ENCODE results near the gene IVL. TPM values are rescaled to one million over a fixed set of nuclear protein-coding genes. Genes with fewer than 3 reads are reported as not detected.

Gene IVL
- total RNA-seq, 1 experiment from 2014 or later: not detected

DNA sequence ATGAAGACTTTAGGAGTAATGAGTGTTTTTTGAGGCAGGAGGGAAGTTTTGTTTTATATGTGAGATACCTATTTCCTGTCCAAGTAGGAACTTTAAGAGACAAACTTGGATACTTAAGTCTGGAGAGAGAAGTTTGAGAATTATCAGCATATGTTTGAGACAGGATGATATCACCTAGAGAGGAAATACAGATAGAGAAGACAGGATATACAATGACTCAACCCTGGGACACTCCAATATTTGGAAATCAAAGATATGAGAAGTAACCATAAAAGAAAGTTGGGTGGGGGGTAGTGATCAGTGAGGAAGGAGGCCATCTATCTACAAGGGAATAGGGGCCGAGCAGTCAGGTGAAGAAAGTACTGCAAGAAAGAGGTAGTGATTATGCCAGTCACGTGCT, 42.0 kb upstream of the IVL start:
- H3K4me1 ChIP-seq (ENCODE audit: control insufficient read depth in 1 of 2, insufficient read depth in 2 of 2, low read length in 2 of 2): no peaks in the 10 kb centered on the region
- H3K9ac ChIP-seq (ENCODE audit: low read length): no peak overlapping the region
- H3K9me2 ChIP-seq (ENCODE audit: insufficient read depth): no peaks in the 10 kb centered on the region
- ChIA-PET CTCF (interaction anchor here (0.9 kb wide), 1 partner anchor 327 kb away, joined by 6 read pairs; no protein-coding TSS in a partner anchor), POLR2A (no interaction called here), RAD21 (ENCODE audit: low non-redundant PET in 1 of 2, low total read pairs in 2 of 2, uncharacterized antibody in 2 of 2, unreplicated experiment in 2 of 2) (no interaction called here)
- no peak overlapping the region for H3K27ac ChIP-seq (ENCODE audit: low read depth, low read length)
- H3K4me3 ChIP-seq (replicated peaks in 1 of 2; ENCODE audit: low read depth in 1 of 2, low read length in 2 of 2): no peak overlapping the region
- no TSS peak for BruUV-seq (replicated peaks)
- H3K27me3 ChIP-seq (ENCODE audit: insufficient read depth, low read length): peaks cover 12% of the 10 kb centered on the region; the same call in 1 of the 2 replicates
- H3K4me2 ChIP-seq (ENCODE audit: low read length): no peak overlapping the region
- TF ChIP-seq RAD21 (IDR thresholded peaks at IDR 0.05; ENCODE audit: low read depth) (no peak), EGR1 (IDR thresholded peaks at IDR 0.05; ENCODE audit: low read depth) (no peak), POLR2AphosphoS5 (IDR thresholded peaks at IDR 0.05; ENCODE audit: low read depth, low read length) (no peak), SRF (IDR thresholded peaks at IDR 0.05; ENCODE audit: low read depth) (no peak), CBX3 (IDR thresholded peaks at IDR 0.05; ENCODE audit: low read depth) (no peak), TCF7L2 (IDR thresholded peaks at IDR 0.05; ENCODE audit: borderline replicate concordance, extremely low read depth, insufficient read depth, insufficient read length) (no peak), POLR2A (IDR thresholded peaks at IDR 0.05; ENCODE audit: borderline replicate concordance, extremely low read depth, insufficient read depth, insufficient read length) (no peak), ZNF274 (IDR thresholded peaks at IDR 0.05; ENCODE audit: low read depth, low read length) (no peak), FOSL1 (IDR thresholded peaks at IDR 0.05; ENCODE audit: low read depth) (no peak), JUND (IDR thresholded peaks at IDR 0.05) (no peak), CEBPB (IDR thresholded peaks at IDR 0.05; ENCODE audit: low read depth) (no peak), SIN3A (IDR thresholded peaks at IDR 0.05; ENCODE audit: low read depth) (no peak), SP1 (IDR thresholded peaks at IDR 0.05; ENCODE audit: low read depth) (no peak)
- TF ChIP-seq, protein P1, sequence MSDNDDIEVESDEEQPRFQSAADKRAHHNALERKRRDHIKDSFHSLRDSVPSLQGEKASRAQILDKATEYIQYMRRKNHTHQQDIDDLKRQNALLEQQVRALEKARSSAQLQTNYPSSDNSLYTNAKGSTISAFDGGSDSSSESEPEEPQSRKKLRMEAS (IDR thresholded peaks at IDR 0.05): no peak
- TF ChIP-seq, protein P2, sequence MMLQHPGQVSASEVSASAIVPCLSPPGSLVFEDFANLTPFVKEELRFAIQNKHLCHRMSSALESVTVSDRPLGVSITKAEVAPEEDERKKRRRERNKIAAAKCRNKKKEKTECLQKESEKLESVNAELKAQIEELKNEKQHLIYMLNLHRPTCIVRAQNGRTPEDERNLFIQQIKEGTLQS (IDR thresholded peaks at IDR 0.05): no peak
- TF ChIP-seq, protein P3, sequence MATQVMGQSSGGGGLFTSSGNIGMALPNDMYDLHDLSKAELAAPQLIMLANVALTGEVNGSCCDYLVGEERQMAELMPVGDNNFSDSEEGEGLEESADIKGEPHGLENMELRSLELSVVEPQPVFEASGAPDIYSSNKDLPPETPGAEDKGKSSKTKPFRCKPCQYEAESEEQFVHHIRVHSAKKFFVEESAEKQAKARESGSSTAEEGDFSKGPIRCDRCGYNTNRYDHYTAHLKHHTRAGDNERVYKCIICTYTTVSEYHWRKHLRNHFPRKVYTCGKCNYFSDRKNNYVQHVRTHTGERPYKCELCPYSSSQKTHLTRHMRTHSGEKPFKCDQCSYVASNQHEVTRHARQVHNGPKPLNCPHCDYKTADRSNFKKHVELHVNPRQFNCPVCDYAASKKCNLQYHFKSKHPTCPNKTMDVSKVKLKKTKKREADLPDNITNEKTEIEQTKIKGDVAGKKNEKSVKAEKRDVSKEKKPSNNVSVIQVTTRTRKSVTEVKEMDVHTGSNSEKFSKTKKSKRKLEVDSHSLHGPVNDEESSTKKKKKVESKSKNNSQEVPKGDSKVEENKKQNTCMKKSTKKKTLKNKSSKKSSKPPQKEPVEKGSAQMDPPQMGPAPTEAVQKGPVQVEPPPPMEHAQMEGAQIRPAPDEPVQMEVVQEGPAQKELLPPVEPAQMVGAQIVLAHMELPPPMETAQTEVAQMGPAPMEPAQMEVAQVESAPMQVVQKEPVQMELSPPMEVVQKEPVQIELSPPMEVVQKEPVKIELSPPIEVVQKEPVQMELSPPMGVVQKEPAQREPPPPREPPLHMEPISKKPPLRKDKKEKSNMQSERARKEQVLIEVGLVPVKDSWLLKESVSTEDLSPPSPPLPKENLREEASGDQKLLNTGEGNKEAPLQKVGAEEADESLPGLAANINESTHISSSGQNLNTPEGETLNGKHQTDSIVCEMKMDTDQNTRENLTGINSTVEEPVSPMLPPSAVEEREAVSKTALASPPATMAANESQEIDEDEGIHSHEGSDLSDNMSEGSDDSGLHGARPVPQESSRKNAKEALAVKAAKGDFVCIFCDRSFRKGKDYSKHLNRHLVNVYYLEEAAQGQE (IDR thresholded peaks at IDR 0.05; ENCODE audit: low read depth): no peak
- TF ChIP-seq, protein P4, sequence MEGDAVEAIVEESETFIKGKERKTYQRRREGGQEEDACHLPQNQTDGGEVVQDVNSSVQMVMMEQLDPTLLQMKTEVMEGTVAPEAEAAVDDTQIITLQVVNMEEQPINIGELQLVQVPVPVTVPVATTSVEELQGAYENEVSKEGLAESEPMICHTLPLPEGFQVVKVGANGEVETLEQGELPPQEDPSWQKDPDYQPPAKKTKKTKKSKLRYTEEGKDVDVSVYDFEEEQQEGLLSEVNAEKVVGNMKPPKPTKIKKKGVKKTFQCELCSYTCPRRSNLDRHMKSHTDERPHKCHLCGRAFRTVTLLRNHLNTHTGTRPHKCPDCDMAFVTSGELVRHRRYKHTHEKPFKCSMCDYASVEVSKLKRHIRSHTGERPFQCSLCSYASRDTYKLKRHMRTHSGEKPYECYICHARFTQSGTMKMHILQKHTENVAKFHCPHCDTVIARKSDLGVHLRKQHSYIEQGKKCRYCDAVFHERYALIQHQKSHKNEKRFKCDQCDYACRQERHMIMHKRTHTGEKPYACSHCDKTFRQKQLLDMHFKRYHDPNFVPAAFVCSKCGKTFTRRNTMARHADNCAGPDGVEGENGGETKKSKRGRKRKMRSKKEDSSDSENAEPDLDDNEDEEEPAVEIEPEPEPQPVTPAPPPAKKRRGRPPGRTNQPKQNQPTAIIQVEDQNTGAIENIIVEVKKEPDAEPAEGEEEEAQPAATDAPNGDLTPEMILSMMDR (IDR thresholded peaks at IDR 0.05 in 2 of 3, conservative IDR thresholded peaks at IDR 0.05 in 1 of 3; ENCODE audit: borderline replicate concordance in 1 of 3, insufficient read depth in 1 of 3, low read depth in 2 of 3, low read length in 2 of 3): no peak
- TF ChIP-seq, protein P5, sequence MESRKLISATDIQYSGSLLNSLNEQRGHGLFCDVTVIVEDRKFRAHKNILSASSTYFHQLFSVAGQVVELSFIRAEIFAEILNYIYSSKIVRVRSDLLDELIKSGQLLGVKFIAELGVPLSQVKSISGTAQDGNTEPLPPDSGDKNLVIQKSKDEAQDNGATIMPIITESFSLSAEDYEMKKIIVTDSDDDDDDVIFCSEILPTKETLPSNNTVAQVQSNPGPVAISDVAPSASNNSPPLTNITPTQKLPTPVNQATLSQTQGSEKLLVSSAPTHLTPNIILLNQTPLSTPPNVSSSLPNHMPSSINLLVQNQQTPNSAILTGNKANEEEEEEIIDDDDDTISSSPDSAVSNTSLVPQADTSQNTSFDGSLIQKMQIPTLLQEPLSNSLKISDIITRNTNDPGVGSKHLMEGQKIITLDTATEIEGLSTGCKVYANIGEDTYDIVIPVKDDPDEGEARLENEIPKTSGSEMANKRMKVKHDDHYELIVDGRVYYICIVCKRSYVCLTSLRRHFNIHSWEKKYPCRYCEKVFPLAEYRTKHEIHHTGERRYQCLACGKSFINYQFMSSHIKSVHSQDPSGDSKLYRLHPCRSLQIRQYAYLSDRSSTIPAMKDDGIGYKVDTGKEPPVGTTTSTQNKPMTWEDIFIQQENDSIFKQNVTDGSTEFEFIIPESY (IDR thresholded peaks at IDR 0.05; ENCODE audit: extremely low read depth, insufficient replicate concordance, low read length): no peak
- no peaks in the 10 kb centered on the region for H3K79me2 ChIP-seq (ENCODE audit: insufficient read depth, low read length)
- intact Hi-C loops (cut with micrococcal nuclease): no loop called here
- no peaks in the 10 kb centered on the region; the same call in 1 of the 2 replicates for H4K20me1 ChIP-seq (ENCODE audit: insufficient read depth)
- no peaks in the 10 kb centered on the region for H3K9me3 ChIP-seq (ENCODE audit: control insufficient read depth in 1 of 2, insufficient read depth in 1 of 2, low read depth in 1 of 2, low read length in 2 of 2)
- no peaks in the 10 kb centered on the region for H3K36me3 ChIP-seq (ENCODE audit: control insufficient read depth in 1 of 2, insufficient read depth in 2 of 2, low read length in 2 of 2)
- DNase-seq (ENCODE audit: low read depth, low spot score) (no peak), ATAC-seq (no peak)
- no peak overlapping the region for H2AFZ ChIP-seq (ENCODE audit: low read depth, low read length, poor library complexity, severe bottlenecking)

Data from HCT116 (cell line).